Gastroesophageal sphincter (tissue), 3 donors: ENCODE results near the gene ROBO1.

Experiments
- CTCF ChIP-seq, 4 experiments: fragments of 200-600 bp in 2 of 4; fragments of 450-650 bp in 2 of 4; sonication (generic) in 1 of 4; IDR thresholded peaks; one replicate each; pipeline ENCODE4 v1.5.1; 2017 to 2019; ENCODE audit warnings: antibody characterized with exemption in 4 of 4, mild to moderate bottlenecking in 2 of 4, moderate library complexity in 2 of 4
- POLR2A ChIP-seq, 2 donors: fragments of 450-650 bp; IDR thresholded peaks; one replicate each; pipeline ENCODE4 v1.6.1; 2017; ENCODE audit warnings: antibody characterized with exemption in 2 of 2, mild to moderate bottlenecking in 2 of 2, moderate library complexity in 1 of 2
- POLR2AphosphoS5 ChIP-seq: sonication (generic); formaldehyde crosslinking; IDR thresholded peaks from one replicate; pipeline ENCODE4 v1.6.1; 2017; ENCODE audit warnings: antibody characterized with exemption

GRCh38 chr3:79162653-79163052, 605.1 kb downstream of the ROBO1 start:
- no peak for TF ChIP-seq POLR2A (IDR thresholded peaks at IDR 0.05)
- no peak for TF ChIP-seq CTCF (IDR thresholded peaks at IDR 0.05)
- no peak for TF ChIP-seq POLR2AphosphoS5
